Fibroblast of lung (primary cell): ENCODE data around the gene NCAPD2.

Experiments
- CTCF ChIP-seq, 2 donors: IDR thresholded peaks in 1 of 2; conservative IDR thresholded peaks in 1 of 2; 1 replicate in 1 of 2; 2 replicates in 1 of 2; pipeline ENCODE4 v1.5.1; 2011 to 2012; ENCODE audit warnings: low read length in 2 of 2, control low read depth in 1 of 2, inconsistent platforms in 1 of 2, low read depth in 1 of 2, mild to moderate bottlenecking in 1 of 2
- EZH2 ChIP-seq: IDR thresholded peaks from 2 replicates; pipeline ENCODE4 v1.5.1; 2012; ENCODE audit warnings: low read length, control low read depth, mild to moderate bottlenecking; ENCODE audit errors: missing control alignments

- TF ChIP-seq CTCF (conservative IDR thresholded peaks at IDR 0.05 in 1 of 2, IDR thresholded peaks at IDR 0.05 in 1 of 2; ENCODE audit: low read depth in 1 of 2, low read length in 2 of 2) (no peak), EZH2 (no peak)
Measured at GRCh38 chr12:6472491-6472890, 21.4 kb upstream of the NCAPD2 start.
